Transverse colon (tissue), 4 donors: Measurements from ENCODE around the gene AFG3L2. TPM values are rescaled to one million over a fixed set of nuclear protein-coding genes. Genes with fewer than 3 reads are reported as not detected.

ENCODE experiments used
- DNase-seq: peaks from one replicate; pipeline ENCODE4 v3.0.0-alpha.2; 2019
- H3K27ac ChIP-seq, 4 donors: fragments of 200-600 bp; sonication (generic); 2 replicates each; pipeline ENCODE4 v1.5.1; 2016 to 2018; ENCODE audit warnings: inconsistent platforms in 4 of 4
- H3K27me3 ChIP-seq: fragments of 200-600 bp; sonication (generic); 2 replicates; pipeline ENCODE4 v1.5.1; 2017; ENCODE audit warnings: inconsistent platforms
- H3K36me3 ChIP-seq, 4 donors: fragments of 200-600 bp; sonication (generic); 2 replicates each; pipeline ENCODE4 v1.5.1; 2017 to 2019; ENCODE audit warnings: inconsistent platforms in 4 of 4
- H3K4me1 ChIP-seq, 4 donors: fragments of 200-600 bp; sonication (generic); 2 replicates each; pipeline ENCODE4 v1.5.1; 2017 to 2020; ENCODE audit warnings: inconsistent platforms in 4 of 4
- H3K4me3 ChIP-seq, 4 donors: fragments of 200-600 bp; sonication (generic); 1 replicate in 1 of 4; 2 replicates in 3 of 4; pipeline versions ENCODE4 v1.5.1 to v1.6.1; 2017 to 2019; ENCODE audit warnings: inconsistent platforms in 4 of 4
- H3K9me3 ChIP-seq, 2 donors: fragments of 200-600 bp; sonication (generic); 2 replicates each; pipeline ENCODE4 v1.5.1; 2017 to 2019; ENCODE audit warnings: inconsistent platforms in 2 of 2
- EP300 ChIP-seq: sonication (generic); formaldehyde crosslinking; IDR thresholded peaks from one replicate; pipeline ENCODE4 v1.6.1; 2017; ENCODE audit warnings: antibody characterized with exemption, low read depth
- POLR2A ChIP-seq: fragments of 450-650 bp; IDR thresholded peaks from one replicate; pipeline ENCODE4 v1.6.1; 2016; ENCODE audit warnings: antibody characterized with exemption, mild to moderate bottlenecking, moderate library complexity
- POLR2AphosphoS5 ChIP-seq, 3 donors: sonication (generic); formaldehyde crosslinking; IDR thresholded peaks; one replicate each; pipeline ENCODE4 v1.6.1; 2016; ENCODE audit warnings: antibody characterized with exemption in 3 of 3
- WGBS, 2 donors: methylation state at CpG; one replicate each; pipeline ENCODE4 v1.1.5; 2018; ENCODE audit warnings: low coverage in 1 of 2; 5-methylcytosine and 5-hydroxymethylcytosine counted together
- in situ Hi-C, 4 donors: fragments of 200-750 bp; cut with MboI; loops; one replicate each; pipeline versions ENCODE4 v1.15.0 to v1.15.1; 2017; ENCODE audit warnings: low sequenced_read_pairs in 3 of 4, low pct_ligation_motif_present in 1 of 4, low pct_unique_long_range_greater_than_20kb in 1 of 4
- intact Hi-C: fragments of 100-400 bp; cut with DNase I; formaldehyde crosslinking; loops from one replicate; pipeline ENCODE4 v1.15.1; 2023; ENCODE audit warnings: low total_unique reads
- total RNA-seq, 4 donors: library from RNA; depleted of rRNA; stranded (reverse); fragments of >200 nt; gene quantifications; one replicate each; pipeline ENCODE4 v1.1.0, GENCODE V29; 2016
- TF ChIP-seq, protein P1 (sequence below), 5 experiments: fragments of 200-600 bp in 3 of 5; fragments of 450-650 bp in 2 of 5; sonication (generic) in 3 of 5; IDR thresholded peaks; 1 replicate in 2 of 5; 2 replicates in 3 of 5; pipeline ENCODE4 v1.5.1; 2016 to 2017; ENCODE audit warnings: antibody characterized with exemption in 5 of 5, inconsistent platforms in 3 of 5, mild to moderate bottlenecking in 2 of 5, moderate library complexity in 1 of 5

Gene AFG3L2
- total RNA-seq, 4 donors from 2014 or later, result 74.1 to 95.6 (median 92.6) TPM

DNA sequence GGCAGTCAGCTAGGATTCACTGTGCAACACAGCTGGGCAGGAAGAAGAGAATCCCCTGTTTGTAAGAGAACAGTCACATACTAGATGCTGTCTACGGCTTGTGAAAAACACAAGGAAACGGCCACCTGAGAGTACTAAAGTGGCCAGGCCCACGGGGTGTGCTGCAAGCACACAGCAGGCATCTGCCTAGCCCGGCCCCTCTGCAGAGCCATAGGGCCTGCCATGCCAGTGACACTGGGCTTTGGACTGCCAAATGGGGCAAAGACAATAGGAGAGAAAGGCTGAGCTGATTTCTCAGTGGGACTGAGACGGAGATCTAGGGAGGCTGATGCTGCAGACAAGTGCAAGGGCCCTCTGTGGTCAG, 58.7 kb downstream of the AFG3L2 start:
- in situ Hi-C loops, result no loop called here
- TF ChIP-seq POLR2A (no peak), EP300 (no peak), POLR2AphosphoS5 (IDR thresholded peaks at IDR 0.05) (no peak)
- TF ChIP-seq, protein P1, sequence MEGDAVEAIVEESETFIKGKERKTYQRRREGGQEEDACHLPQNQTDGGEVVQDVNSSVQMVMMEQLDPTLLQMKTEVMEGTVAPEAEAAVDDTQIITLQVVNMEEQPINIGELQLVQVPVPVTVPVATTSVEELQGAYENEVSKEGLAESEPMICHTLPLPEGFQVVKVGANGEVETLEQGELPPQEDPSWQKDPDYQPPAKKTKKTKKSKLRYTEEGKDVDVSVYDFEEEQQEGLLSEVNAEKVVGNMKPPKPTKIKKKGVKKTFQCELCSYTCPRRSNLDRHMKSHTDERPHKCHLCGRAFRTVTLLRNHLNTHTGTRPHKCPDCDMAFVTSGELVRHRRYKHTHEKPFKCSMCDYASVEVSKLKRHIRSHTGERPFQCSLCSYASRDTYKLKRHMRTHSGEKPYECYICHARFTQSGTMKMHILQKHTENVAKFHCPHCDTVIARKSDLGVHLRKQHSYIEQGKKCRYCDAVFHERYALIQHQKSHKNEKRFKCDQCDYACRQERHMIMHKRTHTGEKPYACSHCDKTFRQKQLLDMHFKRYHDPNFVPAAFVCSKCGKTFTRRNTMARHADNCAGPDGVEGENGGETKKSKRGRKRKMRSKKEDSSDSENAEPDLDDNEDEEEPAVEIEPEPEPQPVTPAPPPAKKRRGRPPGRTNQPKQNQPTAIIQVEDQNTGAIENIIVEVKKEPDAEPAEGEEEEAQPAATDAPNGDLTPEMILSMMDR (IDR thresholded peaks at IDR 0.05), result no peak
- Histone ChIP-seq H3K27me3 (no peaks in the 10 kb centered on the region), H3K4me1 (peaks cover 4 to 47% (median 30%) of the 10 kb centered on the region in 4 donors), H3K36me3 (peaks cover 0 to 4% (median 0%) of the 10 kb centered on the region in 4 donors), H3K4me3 (no peak overlapping the region), H3K9me3 (no peaks in the 10 kb centered on the region), H3K27ac (peak overlapping the region; percentile 57 to 85 (median 69))
- DNase-seq, result no peak
- WGBS, 2 donors, result 10 to 22% methylated on average over 3 to 5 of the region's 5 CpGs
- intact Hi-C loops, result no loop called here

DNA sequence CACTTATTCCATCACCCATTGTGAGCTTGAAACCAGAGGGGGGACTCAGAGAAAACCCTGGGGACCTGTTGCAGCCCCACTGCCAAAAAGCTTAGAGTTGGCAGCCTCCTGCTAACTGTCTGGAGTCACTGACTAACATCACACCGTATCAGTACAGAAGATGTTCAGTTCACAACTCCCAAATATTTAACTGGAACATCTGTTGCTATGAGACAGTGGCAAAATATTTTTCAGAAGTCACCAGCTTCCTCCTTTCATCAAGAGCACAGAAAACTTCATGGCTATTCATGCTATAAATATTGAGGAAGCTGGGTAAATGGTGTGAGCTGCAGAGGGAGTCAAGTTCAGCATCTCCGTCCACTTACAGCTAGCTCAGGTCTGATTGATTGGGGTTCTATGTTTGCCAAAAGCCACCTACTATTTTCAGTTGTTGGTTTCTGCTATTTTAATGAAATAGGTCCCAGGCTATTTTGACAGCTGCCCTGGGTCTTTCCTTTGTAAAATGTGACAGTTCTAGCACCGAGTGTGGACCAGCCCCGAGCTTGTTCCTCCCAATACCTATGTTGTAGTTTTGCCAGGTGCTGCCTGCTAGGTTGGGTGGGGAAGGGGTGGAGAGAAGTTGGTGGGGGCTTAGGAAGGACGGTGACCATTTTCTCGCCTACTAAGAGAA, 59.2 kb downstream of the AFG3L2 start:
- H3K27me3 ChIP-seq, result no peaks in the 10 kb centered on the region
- H3K4me1 ChIP-seq, result peaks cover 4 to 50% (median 31%) of the 10 kb centered on the region in 4 donors
- 33% methylated on average over 2 to 6 of the region's 6 CpGs for WGBS, 2 donors
- in situ Hi-C loops, result no loop called here
- no peaks in the 10 kb centered on the region for H3K9me3 ChIP-seq
- no peak overlapping the region for H3K4me3 ChIP-seq
- no peaks in the 10 kb centered on the region for H3K36me3 ChIP-seq
- intact Hi-C loops, result no loop called here
- H3K27ac ChIP-seq, result peak overlapping the region; percentile 57 to 85 (median 69)
- TF ChIP-seq POLR2AphosphoS5 (IDR thresholded peaks at IDR 0.05) (peak in 1 of 3 donors; percentile 20), POLR2A (no peak), EP300 (no peak)
- TF ChIP-seq, protein P1 (IDR thresholded peaks at IDR 0.05), result no peak
- DNase-seq, result no peak

DNA sequence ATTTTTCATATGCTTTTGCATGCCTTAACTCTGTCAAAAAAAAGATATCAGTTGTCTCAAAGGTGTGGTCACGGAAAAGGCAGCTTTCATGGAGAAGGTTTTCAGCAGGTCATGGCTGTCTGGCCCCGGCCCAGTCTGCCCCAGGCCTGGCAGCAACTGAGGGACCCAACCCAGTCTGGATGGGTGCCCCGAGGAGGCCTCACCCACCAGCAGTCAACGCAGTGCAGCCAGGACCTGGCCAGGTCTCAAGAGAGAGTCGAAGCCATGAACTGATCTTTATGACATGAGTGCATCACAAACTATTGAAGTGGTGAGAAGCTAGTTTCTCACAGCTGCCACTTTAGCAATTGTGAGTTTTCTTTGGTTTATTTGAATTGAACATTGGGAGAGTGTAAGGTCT, 61.1 kb downstream of the AFG3L2 start:
- DNase-seq, result no peak
- WGBS, 2 donors, result 44 to 71% methylated on average over 1 to 5 of the region's 5 CpGs
- Histone ChIP-seq H3K9me3 (peaks cover 4 to 5% of the 10 kb centered on the region in 2 donors), H3K36me3 (peaks cover 0 to 10% (median 3%) of the 10 kb centered on the region in 4 donors), H3K4me3 (no peak overlapping the region), H3K27ac (peak overlapping the region; percentile 57 to 85 (median 69)), H3K27me3 (no peaks in the 10 kb centered on the region), H3K4me1 (peaks cover 4 to 50% (median 31%) of the 10 kb centered on the region in 4 donors)
- in situ Hi-C loops, result no loop called here
- no peak for TF ChIP-seq POLR2AphosphoS5 (IDR thresholded peaks at IDR 0.05)
- TF ChIP-seq EP300, result no peak
- TF ChIP-seq, protein P1 (IDR thresholded peaks at IDR 0.05), result no peak
- no peak for TF ChIP-seq POLR2A
- intact Hi-C loops, result loop anchor here (2.0 kb wide), 1 partner anchor 37 kb away; no protein-coding TSS in a partner anchor

DNA sequence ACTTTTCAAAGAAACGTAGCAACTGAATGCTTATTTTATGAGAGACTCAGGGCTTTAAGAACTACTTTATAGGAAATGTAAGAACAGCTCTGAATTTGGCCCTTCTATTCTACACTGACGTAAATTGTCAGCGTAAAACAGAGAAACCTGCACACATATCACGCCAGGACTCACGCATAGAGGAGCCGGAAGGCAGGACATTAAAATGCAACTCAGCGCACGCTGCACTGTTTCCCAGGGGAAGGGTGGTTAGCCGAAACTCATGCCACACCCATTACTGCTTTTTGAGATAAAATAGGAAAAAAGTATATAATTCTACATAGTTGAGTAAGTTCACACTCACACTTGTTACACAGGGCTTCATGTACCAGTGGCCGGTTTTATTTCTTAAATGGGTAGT, 61.5 kb downstream of the AFG3L2 start:
- intact Hi-C loops, result loop anchor here (2.0 kb wide), 1 partner anchor 37 kb away; no protein-coding TSS in a partner anchor
- peak overlapping the region; percentile 57 to 85 (median 69) for H3K27ac ChIP-seq
- H3K4me1 ChIP-seq, result peaks cover 4 to 50% (median 32%) of the 10 kb centered on the region in 4 donors

More for the DNA sequence above, 61.5 kb downstream of the AFG3L2 start:
- H3K27me3 ChIP-seq, result no peaks in the 10 kb centered on the region
- no peak for TF ChIP-seq POLR2AphosphoS5 (IDR thresholded peaks at IDR 0.05)
- TF ChIP-seq, protein P1 (IDR thresholded peaks at IDR 0.05), result no peak
- no peak for TF ChIP-seq EP300
- no peak for TF ChIP-seq POLR2A
- 62 to 72% methylated on average over 9 to 10 of the region's 10 CpGs for WGBS, 2 donors
- H3K4me3 ChIP-seq, result no peak overlapping the region
- H3K9me3 ChIP-seq, result peaks cover 4 to 5% of the 10 kb centered on the region in 2 donors
- no peak for DNase-seq
- peaks cover 0 to 10% (median 3%) of the 10 kb centered on the region in 4 donors for H3K36me3 ChIP-seq
- in situ Hi-C loops, result no loop called here
